ENCODE results near the gene HCN3.

DNA sequence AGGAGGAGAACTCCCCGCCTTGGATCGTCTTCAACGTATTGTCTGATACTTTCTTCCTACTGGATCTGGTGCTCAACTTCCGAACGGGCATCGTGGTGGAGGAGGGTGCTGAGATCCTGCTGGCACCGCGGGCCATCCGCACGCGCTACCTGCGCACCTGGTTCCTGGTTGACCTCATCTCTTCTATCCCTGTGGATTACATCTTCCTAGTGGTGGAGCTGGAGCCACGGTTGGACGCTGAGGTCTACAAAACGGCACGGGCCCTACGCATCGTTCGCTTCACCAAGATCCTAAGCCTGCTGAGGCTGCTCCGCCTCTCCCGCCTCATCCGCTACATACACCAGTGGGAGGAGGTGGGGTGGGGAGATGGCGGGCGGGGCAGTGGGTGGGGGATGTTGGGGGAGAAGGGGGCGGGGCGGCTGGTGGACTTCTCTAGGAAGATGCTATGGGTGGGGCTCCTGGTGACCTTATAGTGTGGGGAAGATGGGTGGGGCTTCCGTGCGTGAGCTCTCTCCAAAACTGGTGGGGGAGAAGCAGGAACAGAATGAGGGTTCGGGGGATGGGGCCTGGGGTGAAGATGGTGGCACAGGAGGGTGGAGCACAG, 5.3 kb downstream of the HCN3 start:
- TF ChIP-seq POLR2A (IDR thresholded peaks at IDR 0.05) = no peak
- TF ChIP-seq, protein P1, sequence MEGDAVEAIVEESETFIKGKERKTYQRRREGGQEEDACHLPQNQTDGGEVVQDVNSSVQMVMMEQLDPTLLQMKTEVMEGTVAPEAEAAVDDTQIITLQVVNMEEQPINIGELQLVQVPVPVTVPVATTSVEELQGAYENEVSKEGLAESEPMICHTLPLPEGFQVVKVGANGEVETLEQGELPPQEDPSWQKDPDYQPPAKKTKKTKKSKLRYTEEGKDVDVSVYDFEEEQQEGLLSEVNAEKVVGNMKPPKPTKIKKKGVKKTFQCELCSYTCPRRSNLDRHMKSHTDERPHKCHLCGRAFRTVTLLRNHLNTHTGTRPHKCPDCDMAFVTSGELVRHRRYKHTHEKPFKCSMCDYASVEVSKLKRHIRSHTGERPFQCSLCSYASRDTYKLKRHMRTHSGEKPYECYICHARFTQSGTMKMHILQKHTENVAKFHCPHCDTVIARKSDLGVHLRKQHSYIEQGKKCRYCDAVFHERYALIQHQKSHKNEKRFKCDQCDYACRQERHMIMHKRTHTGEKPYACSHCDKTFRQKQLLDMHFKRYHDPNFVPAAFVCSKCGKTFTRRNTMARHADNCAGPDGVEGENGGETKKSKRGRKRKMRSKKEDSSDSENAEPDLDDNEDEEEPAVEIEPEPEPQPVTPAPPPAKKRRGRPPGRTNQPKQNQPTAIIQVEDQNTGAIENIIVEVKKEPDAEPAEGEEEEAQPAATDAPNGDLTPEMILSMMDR (IDR thresholded peaks at IDR 0.05) = no peak
- no peak for TF ChIP-seq POLR2AphosphoS5 (IDR thresholded peaks at IDR 0.05)
